GM21447 (cell line): ENCODE results near the gene PGLYRP4.

Source experiments
- ATAC-seq: cut with Tn5 transposase; IDR thresholded peaks from one replicate; pipeline ENCODE4 v1.9.1; 2021; ENCODE audit not compliant: unreplicated experiment

PGLYRP4 gene

GRCh38 chr1:153375511-153375910 is 26.9 kb upstream of the PGLYRP4 start, which contains the start of gene S100A12:
Gene S100A12 (minus strand): TSS chr1:153375621. CDS start chr1:153374592, 1,029 bp downstream.
- no peak for ATAC-seq

- ATAC-seq: no peak
Measured at GRCh38 chr1:153374071-153374470, 25.4 kb upstream of the PGLYRP4 start.

GRCh38 chr1:153372571-153372970 is 23.9 kb upstream of the PGLYRP4 start:
- ATAC-seq: no peak

- ATAC-seq: no peak
Measured at GRCh38 chr1:153371231-153371630, 22.6 kb upstream of the PGLYRP4 start.

GRCh38 chr1:153370146-153370545 is 21.5 kb upstream of the PGLYRP4 start:
- ATAC-seq: no peak

GRCh38 chr1:153368495-153368894 is 19.9 kb upstream of the PGLYRP4 start:
- ATAC-seq: no peak

GRCh38 chr1:153367090-153367489 is 18.4 kb upstream of the PGLYRP4 start:
- no peak for ATAC-seq

- ATAC-seq: no peak
Measured at GRCh38 chr1:153366261-153366660, 17.6 kb upstream of the PGLYRP4 start.

GRCh38 chr1:153365696-153366095 is 17.1 kb upstream of the PGLYRP4 start:
- ATAC-seq: no peak

- no peak for ATAC-seq
Measured at GRCh38 chr1:153364766-153365666, 16.4 kb upstream of the PGLYRP4 start.

- ATAC-seq: no peak
Measured at GRCh38 chr1:153364156-153364555, 15.5 kb upstream of the PGLYRP4 start.

- no peak for ATAC-seq
Measured at GRCh38 chr1:153363641-153364040, 15.0 kb upstream of the PGLYRP4 start.

- ATAC-seq: no peak
Measured at GRCh38 chr1:153362187-153362775, 13.6 kb upstream of the PGLYRP4 start.

GRCh38 chr1:153361480-153362109 is 13.0 kb upstream of the PGLYRP4 start:
- no peak for ATAC-seq

GRCh38 chr1:153360592-153361479 is 12.2 kb upstream of the PGLYRP4 start:
- no peak for ATAC-seq

GRCh38 chr1:153360190-153360589 is 11.5 kb upstream of the PGLYRP4 start:
- ATAC-seq: no peak

- no peak for ATAC-seq
Measured at GRCh38 chr1:153359241-153359640, 10.6 kb upstream of the PGLYRP4 start.

- no peak for ATAC-seq
Measured at GRCh38 chr1:153358691-153358975, 10.0 kb upstream of the PGLYRP4 start.

GRCh38 chr1:153357853-153358690 is 9.4 kb upstream of the PGLYRP4 start, which contains the start of gene S100A9:
Gene S100A9 (plus strand): TSS chr1:153357854. CDS start chr1:153358284, 430 bp downstream.
- no peak for ATAC-seq
